Loucy (cell line): ENCODE data around the gene WFIKKN1.

Source experiments
- H2AFZ ChIP-seq: fragments of 200-600 bp; sonication (generic); 2 replicates; pipeline ENCODE4 v1.6.0; 2016; ENCODE audit warnings: antibody characterized with exemption, mild to moderate bottlenecking, low read length, moderate library complexity
- H3F3A ChIP-seq: fragments of 200-600 bp; 2 replicates; pipeline ENCODE4 v1.6.0; 2016; ENCODE audit warnings: antibody characterized with exemption, low read depth, mild to moderate bottlenecking
- H3K27me3 ChIP-seq: fragments of 200-600 bp; sonication (generic); 2 replicates; pipeline ENCODE4 v1.6.1; 2014; ENCODE audit warnings: low read length, mild to moderate bottlenecking; ENCODE audit not compliant: insufficient read depth, poor library complexity, severe bottlenecking
- H3K36me3 ChIP-seq: fragments of 200-600 bp; sonication (generic); 2 replicates; pipeline ENCODE4 v1.6.1; 2016; ENCODE audit warnings: low read length; ENCODE audit not compliant: insufficient read depth
- H3K4me1 ChIP-seq: fragments of 200-600 bp; sonication (generic); 2 replicates; pipeline ENCODE4 v1.5.1; 2014; ENCODE audit warnings: low read length, mild to moderate bottlenecking; ENCODE audit not compliant: insufficient read depth, poor library complexity, severe bottlenecking
- H3K4me2 ChIP-seq: fragments of 200-600 bp; sonication (generic); 2 replicates; pipeline ENCODE4 v1.6.0; 2014; ENCODE audit warnings: antibody characterized with exemption, low read length, low read depth, mild to moderate bottlenecking; ENCODE audit not compliant: poor library complexity, severe bottlenecking
- H3K4me3 ChIP-seq: fragments of 200-600 bp; sonication (generic); 2 replicates; pipeline ENCODE4 v1.5.1; 2014; ENCODE audit warnings: low read length, mild to moderate bottlenecking, mixed read lengths; ENCODE audit not compliant: poor library complexity, severe bottlenecking
- H3K79me2 ChIP-seq: fragments of 200-600 bp; sonication (generic); 2 replicates; pipeline ENCODE4 v1.6.1; 2014; ENCODE audit warnings: low read length; ENCODE audit not compliant: insufficient read depth
- H3K9ac ChIP-seq: fragments of 200-600 bp; sonication (generic); 2 replicates; pipeline ENCODE4 v1.6.0; 2014; ENCODE audit warnings: mild to moderate bottlenecking, low read depth, low read length, moderate library complexity; ENCODE audit not compliant: poor library complexity, severe bottlenecking
- H3K9me2 ChIP-seq: fragments of 200-600 bp; sonication (generic); replicated peaks from 2 replicates; pipeline ENCODE4 v1.6.1; 2016; ENCODE audit warnings: low read depth, low read length, mixed read lengths
- H3K9me3 ChIP-seq: fragments of 200-600 bp; sonication (generic); 2 replicates; pipeline ENCODE4 v1.6.1; 2014; ENCODE audit warnings: mild to moderate bottlenecking, antibody characterized with exemption, low read length, low read depth; ENCODE audit not compliant: insufficient read depth
- H4K20me1 ChIP-seq: fragments of 200-600 bp; sonication (generic); 2 replicates; pipeline ENCODE4 v1.6.0; 2014; ENCODE audit warnings: antibody characterized with exemption, low read length, mild to moderate bottlenecking; ENCODE audit not compliant: insufficient read depth, poor library complexity, severe bottlenecking
- CTCF ChIP-seq: fragments of 200-600 bp; sonication (generic); conservative IDR thresholded peaks from 2 replicates; pipeline ENCODE4 v1.5.1; 2014; ENCODE audit warnings: mild to moderate bottlenecking, antibody characterized with exemption, low read length
- EZH2phosphoT487 ChIP-seq: fragments of 200-600 bp; IDR thresholded peaks from 2 replicates; pipeline ENCODE4 v1.6.1; 2018; ENCODE audit warnings: antibody characterized with exemption, mild to moderate bottlenecking, moderate library complexity, borderline replicate concordance

WFIKKN1 gene

GRCh38 chr16:630815-631405, at the start of gene WFIKKN1:
Gene WFIKKN1 (plus strand): TSS chr16:630985. CDS start chr16:631254, 269 bp downstream.
- Histone ChIP-seq H3K9me3 (no peaks in the 10 kb centered on the region), H3K9ac (no peak within 1 kb of the TSS), H3K4me2 (no peak within 1 kb of the TSS), H3K79me2 (peaks cover 14% of the 10 kb centered on the region), H3K4me3 (no peak within 1 kb of the TSS), H3K36me3 (no peaks in the 10 kb centered on the region), H3K27me3 (no peaks in the 10 kb centered on the region), H4K20me1 (no peaks in the 10 kb centered on the region), H3K4me1 (no peaks in the 10 kb centered on the region), H3K9me2 (no peaks in the 10 kb centered on the region), H3F3A (no peaks in the 10 kb centered on the region), H2AFZ (no peak within 1 kb of the TSS)
- no peak for TF ChIP-seq CTCF
- TF ChIP-seq EZH2phosphoT487 = no peak

GRCh38 chr16:582218-582613, 48.6 kb upstream of the WFIKKN1 start:
- Histone ChIP-seq H3K4me3 (no peak overlapping the region), H3K4me2 (no peak overlapping the region), H2AFZ (no peak overlapping the region), H3F3A (no peaks in the 10 kb centered on the region), H3K27me3 (no peaks in the 10 kb centered on the region), H3K9me2 (no peaks in the 10 kb centered on the region), H3K79me2 (peaks cover 3% of the 10 kb centered on the region; the same call in 1 of the 2 replicates), H3K4me1 (no peaks in the 10 kb centered on the region), H3K36me3 (no peaks in the 10 kb centered on the region), H4K20me1 (no peaks in the 10 kb centered on the region), H3K9ac (no peak overlapping the region), H3K9me3 (no peaks in the 10 kb centered on the region)
- TF ChIP-seq EZH2phosphoT487 = no peak
- no peak for TF ChIP-seq CTCF

DNA sequence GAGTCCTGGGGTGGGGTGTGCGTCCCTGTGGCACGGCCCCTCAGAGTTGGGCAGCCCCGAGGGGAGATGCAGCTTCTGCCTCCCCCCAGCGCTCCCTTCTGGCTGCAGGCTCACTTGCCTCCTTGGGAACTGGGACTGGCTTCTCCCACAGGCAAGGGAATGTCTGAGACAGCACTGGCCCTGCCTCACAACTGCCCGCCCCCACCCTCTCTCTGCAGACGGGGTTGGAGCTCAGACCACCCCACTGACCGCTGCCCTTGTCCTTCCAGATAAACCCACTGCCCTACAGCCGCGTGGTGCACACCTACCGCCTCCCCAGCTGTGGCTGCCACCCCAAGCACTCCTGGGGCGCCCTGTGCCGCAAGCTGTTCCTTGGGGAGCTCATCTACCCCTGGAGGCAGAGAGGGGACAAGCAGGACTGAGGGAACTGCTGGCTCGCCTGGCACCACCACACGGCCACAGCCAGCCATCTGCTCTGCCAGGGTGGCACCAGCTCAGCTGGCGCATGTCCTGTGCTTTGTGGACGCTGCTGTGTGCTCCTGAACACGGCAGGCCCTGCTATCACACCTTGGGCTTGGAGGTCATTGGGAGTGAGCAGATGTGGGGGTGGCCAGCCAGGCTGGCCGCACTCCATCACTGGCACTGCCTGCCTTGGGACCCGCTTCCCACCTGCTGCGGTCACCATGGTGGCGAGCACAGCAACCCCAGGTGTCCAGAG, 48.0 kb upstream of the WFIKKN1 start:
- no peaks in the 10 kb centered on the region for H3K27me3 ChIP-seq
- H3K9ac ChIP-seq = no peak overlapping the region
- no peak overlapping the region for H3K4me2 ChIP-seq
- H3F3A ChIP-seq = no peaks in the 10 kb centered on the region
- peaks cover 9% of the 10 kb centered on the region; the same call in 1 of the 2 replicates for H3K79me2 ChIP-seq
- H3K4me1 ChIP-seq = no peaks in the 10 kb centered on the region
- no peaks in the 10 kb centered on the region for H3K36me3 ChIP-seq
- H2AFZ ChIP-seq = no peak overlapping the region
- H4K20me1 ChIP-seq = no peaks in the 10 kb centered on the region
- H3K9me3 ChIP-seq = no peaks in the 10 kb centered on the region
- no peak overlapping the region for H3K4me3 ChIP-seq
- H3K9me2 ChIP-seq = no peaks in the 10 kb centered on the region
- TF ChIP-seq EZH2phosphoT487 (no peak), CTCF (no peak)
